ENCODE results near the gene RARA. TPM values are rescaled to one million over a fixed set of nuclear protein-coding genes. Genes with fewer than 3 reads are reported as not detected.

The RARA gene
- total and polyA plus RNA-seq, 12 donors, result 11.2 to 34.0 (median 18.9) TPM

DNA sequence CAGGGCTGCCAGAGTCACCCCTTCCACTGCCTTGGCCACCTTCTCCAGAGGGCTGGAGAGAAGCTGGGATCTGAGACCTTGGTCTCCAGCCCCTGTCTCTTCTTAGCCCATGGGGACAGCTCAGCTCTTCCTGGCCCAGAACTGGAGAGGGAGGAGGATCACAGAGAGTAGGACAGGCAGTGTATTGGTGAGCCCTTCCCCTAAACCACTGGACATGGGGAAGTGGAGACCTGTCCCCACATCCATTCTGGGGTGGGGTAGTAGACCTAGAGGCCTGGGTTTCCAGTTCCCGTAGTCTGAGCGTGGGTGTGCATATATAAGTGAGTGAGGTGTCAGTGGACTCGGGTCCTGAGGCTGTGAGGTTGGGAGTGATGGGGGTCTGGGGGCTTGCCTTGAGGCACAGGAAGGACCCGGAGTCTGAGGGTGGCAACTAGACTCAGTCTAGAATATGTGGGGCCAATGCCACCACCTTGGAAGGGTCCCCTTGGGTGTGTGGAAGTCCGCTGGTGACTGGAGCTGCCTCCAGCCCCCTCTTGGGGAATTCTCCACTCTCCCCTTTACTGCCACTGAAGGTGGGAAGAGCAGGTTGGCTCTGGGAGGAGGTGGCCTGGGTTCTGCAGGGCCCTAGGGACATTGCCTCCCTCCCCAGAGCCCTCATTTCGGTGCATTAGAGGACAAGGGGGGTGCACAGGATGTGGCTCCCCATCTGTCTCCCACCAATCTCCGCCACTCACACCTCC, 35.6 kb downstream of the RARA start:
- Histone ChIP-seq H3K36me3 (peaks cover 0 to 27% (median 5%) of the 10 kb centered on the region in 9 donors), H3K9me3 (no peaks in the 10 kb centered on the region), H3K4me1 (peaks cover 39 to 82% (median 77%) of the 10 kb centered on the region in 9 donors), H3K27me3 (no peaks in the 10 kb centered on the region), H3K27ac (peak overlapping the region; percentile 88 to 99 (median 98)), H3K4me3 (peak overlapping the region; percentile 78 to 97 (median 90))
- no peak for DNase-seq
- 31 to 38% methylated on average over 7 of the region's 7 CpGs for WGBS, 2 donors
- ATAC-seq, result peak in 7 of 8 donors; percentile 1 to 28 (median 9)
- TF ChIP-seq, protein P1, sequence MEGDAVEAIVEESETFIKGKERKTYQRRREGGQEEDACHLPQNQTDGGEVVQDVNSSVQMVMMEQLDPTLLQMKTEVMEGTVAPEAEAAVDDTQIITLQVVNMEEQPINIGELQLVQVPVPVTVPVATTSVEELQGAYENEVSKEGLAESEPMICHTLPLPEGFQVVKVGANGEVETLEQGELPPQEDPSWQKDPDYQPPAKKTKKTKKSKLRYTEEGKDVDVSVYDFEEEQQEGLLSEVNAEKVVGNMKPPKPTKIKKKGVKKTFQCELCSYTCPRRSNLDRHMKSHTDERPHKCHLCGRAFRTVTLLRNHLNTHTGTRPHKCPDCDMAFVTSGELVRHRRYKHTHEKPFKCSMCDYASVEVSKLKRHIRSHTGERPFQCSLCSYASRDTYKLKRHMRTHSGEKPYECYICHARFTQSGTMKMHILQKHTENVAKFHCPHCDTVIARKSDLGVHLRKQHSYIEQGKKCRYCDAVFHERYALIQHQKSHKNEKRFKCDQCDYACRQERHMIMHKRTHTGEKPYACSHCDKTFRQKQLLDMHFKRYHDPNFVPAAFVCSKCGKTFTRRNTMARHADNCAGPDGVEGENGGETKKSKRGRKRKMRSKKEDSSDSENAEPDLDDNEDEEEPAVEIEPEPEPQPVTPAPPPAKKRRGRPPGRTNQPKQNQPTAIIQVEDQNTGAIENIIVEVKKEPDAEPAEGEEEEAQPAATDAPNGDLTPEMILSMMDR (IDR thresholded peaks at IDR 0.05), result no peak
- intact Hi-C loops (cut with DNase I), result loop anchor here in 2 of 10 donors (5.0 to 10.0 kb wide), 2 partner anchors 32 to 230 kb away; no protein-coding TSS in a partner anchor

GRCh38 chr17:40345161-40345993, 36.4 kb downstream of the RARA start:
- Histone ChIP-seq H3K4me3 (peak overlapping the region; percentile 78 to 97 (median 90)), H3K36me3 (peaks cover 0 to 27% (median 9%) of the 10 kb centered on the region in 9 donors), H3K9me3 (no peaks in the 10 kb centered on the region), H3K4me1 (peaks cover 47 to 84% (median 77%) of the 10 kb centered on the region in 9 donors), H3K27me3 (no peaks in the 10 kb centered on the region), H3K27ac (peak overlapping the region; percentile 88 to 99 (median 98))
- WGBS, 2 donors, result 2 to 3% methylated on average over 45 of the region's 45 CpGs
- intact Hi-C loops (cut with DNase I), result loop anchor here in 2 of 10 donors (5.0 to 10.0 kb wide), 2 partner anchors 33 to 231 kb away; no protein-coding TSS in a partner anchor
- DNase-seq, result peak; percentile 83
- TF ChIP-seq, protein P1 (IDR thresholded peaks at IDR 0.05), result no peak
- ATAC-seq, result peak; percentile 13 to 52 (median 40)

GRCh38 chr17:40345994-40346764, 37.2 kb downstream of the RARA start:
- no peaks in the 10 kb centered on the region for H3K9me3 ChIP-seq
- no peak for DNase-seq
- WGBS, 2 donors, result 37 to 43% methylated on average over 11 of the region's 11 CpGs
- H3K27ac ChIP-seq, result peak overlapping the region; percentile 88 to 99 (median 98)
- TF ChIP-seq, protein P1 (IDR thresholded peaks at IDR 0.05), result no peak
- peaks cover 43 to 83% (median 77%) of the 10 kb centered on the region in 9 donors for H3K4me1 ChIP-seq
- H3K36me3 ChIP-seq, result peaks cover 0 to 31% (median 9%) of the 10 kb centered on the region in 9 donors
- H3K27me3 ChIP-seq, result no peaks in the 10 kb centered on the region
- no peak for ATAC-seq
- peak overlapping the region; percentile 20 to 97 (median 90) for H3K4me3 ChIP-seq
- intact Hi-C loops (cut with DNase I), result loop anchor here in 3 of 10 donors (2.0 to 10.0 kb wide), 3 partner anchors 27 to 231 kb away; no protein-coding TSS in a partner anchor
